Body of pancreas (tissue), 4 donors: Measurements from ENCODE around the gene SRPK2.

ENCODE experiments used
- CTCF ChIP-seq, 7 experiments: fragments of 450-650 bp in 4 of 7; fragments of 200-600 bp in 3 of 7; sonication (generic) in 3 of 7; IDR thresholded peaks; one replicate each; pipeline ENCODE4 v1.5.1; 2016 to 2019; ENCODE audit warnings: antibody characterized with exemption in 7 of 7
- POLR2A ChIP-seq, 3 donors: fragments of 450-650 bp; IDR thresholded peaks; one replicate each; pipeline ENCODE4 v1.6.1; 2016; ENCODE audit warnings: antibody characterized with exemption in 3 of 3, mild to moderate bottlenecking in 2 of 3

GRCh38 chr7:105278565-105278964, 110.2 kb downstream of the SRPK2 start:
- TF ChIP-seq CTCF (IDR thresholded peaks at IDR 0.05) (no peak), POLR2A (IDR thresholded peaks at IDR 0.05) (no peak)
